ENCODE results near the gene KCNE5.
"Not testable (repeated sequence)": the region's sequence is repeated elsewhere in the genome, so short reads cannot be mapped to it uniquely, and the experiment has no call there.

Gene KCNE5, protein sequence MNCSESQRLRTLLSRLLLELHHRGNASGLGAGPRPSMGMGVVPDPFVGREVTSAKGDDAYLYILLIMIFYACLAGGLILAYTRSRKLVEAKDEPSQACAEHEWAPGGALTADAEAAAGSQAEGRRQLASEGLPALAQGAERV

DNA sequence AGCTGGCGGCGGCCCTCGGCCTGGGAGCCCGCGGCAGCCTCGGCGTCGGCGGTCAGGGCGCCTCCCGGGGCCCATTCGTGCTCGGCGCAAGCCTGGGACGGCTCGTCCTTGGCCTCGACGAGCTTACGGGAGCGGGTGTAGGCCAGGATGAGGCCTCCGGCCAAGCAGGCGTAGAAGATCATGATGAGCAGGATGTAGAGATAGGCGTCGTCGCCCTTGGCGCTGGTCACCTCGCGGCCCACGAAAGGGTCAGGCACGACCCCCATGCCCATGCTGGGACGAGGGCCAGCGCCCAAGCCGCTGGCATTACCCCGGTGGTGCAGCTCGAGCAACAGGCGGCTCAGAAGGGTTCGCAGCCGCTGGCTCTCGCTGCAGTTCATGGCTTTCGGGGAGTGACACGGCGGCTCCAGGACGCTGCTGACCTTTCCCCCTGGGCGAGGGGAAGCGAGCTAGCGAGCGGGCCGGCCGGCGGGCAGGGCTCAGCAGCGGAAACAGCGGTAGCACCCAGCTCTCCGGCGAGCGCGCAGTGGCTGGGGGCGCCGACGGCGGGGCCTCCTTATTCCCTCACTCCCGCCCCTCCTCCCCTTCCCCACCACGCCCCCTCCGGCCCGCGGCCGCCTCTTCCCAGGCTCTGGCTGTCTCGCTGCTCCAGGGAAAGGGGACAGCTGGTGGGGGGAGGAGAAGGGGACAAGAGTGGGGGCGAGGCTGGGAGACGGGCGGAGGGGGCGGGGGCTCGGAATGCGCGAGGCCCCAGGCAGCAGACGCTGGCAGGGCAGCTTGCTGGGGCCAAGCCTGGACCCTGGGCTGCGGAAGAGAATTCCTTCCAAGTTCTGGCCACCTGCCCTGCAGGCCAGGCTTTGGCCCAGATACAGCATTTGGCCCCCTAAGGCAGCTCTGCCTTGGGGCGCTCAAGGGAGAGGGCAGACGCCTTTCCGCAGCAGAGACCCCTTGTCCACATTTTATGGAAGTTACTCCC lies at the start of gene KCNE5:
TSS of gene KCNE5 (minus strand) at position 532 of the 976 bp plus-strand sequence. CDS start at position 380, 152 bp downstream.
- DNase-seq: peak in 23 of 51 donors; percentile 0 to 29 (median 16)

DNA sequence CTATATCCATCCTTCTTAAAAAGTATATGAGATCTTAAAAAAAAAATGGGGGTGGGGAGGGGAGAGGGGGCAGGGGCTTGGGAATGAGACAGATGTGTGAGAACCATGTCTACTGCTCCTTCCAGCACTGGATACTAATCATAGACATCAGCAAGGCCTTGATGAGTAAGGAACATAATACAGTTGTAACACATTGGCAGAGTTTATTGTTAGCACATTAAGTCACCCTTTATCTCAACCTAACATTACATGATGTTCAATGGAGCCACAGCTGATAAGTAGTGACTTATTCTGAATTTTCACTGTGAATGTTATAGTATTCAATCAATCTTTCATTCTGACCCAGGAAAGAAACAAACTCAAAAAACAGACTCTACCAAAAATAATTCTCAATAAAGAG lies 47.3 kb upstream of the KCNE5 start:
- no peak for DNase-seq

DNA sequence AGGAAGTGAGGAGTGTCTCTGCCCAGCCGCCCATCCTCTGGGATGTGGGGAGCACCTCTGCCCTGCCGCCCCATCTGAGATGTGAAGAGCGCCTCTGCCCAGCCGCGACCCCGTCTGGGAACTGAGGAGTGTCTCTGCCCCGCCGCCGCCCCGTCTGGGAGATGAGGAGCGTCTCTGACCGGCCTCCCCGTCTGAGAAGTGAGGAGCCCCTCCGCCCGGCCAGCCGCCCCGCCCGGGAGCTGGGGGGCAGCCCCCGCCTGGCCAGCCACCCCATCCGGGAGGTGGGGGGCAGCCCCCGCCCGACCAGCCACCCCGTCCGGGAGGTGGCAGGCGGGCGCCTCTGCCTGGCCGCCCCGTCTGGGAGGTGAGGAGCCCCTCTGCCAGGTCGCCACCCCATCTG lies 46.2 kb upstream of the KCNE5 start:
- not testable (repeated sequence) for DNase-seq

DNA sequence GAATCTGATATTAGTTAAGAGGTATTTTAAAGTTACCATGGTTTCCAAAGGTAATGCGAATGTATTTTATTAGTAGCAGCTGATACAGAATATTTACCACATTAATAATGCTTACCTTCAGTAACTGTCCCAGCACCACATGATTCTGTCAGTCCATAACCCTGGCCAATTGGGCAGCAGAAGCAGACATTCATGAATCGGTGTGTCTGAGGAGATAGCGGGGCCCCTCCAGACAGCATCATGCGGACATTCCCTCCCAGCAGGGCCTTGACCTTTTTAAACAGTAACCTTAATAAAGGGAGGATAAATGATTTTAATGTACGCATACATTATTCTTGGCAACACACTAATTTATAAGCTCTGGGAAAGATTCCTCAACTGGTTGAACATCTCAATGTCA lies 43.0 kb upstream of the KCNE5 start:
- DNase-seq: no peak

DNA sequence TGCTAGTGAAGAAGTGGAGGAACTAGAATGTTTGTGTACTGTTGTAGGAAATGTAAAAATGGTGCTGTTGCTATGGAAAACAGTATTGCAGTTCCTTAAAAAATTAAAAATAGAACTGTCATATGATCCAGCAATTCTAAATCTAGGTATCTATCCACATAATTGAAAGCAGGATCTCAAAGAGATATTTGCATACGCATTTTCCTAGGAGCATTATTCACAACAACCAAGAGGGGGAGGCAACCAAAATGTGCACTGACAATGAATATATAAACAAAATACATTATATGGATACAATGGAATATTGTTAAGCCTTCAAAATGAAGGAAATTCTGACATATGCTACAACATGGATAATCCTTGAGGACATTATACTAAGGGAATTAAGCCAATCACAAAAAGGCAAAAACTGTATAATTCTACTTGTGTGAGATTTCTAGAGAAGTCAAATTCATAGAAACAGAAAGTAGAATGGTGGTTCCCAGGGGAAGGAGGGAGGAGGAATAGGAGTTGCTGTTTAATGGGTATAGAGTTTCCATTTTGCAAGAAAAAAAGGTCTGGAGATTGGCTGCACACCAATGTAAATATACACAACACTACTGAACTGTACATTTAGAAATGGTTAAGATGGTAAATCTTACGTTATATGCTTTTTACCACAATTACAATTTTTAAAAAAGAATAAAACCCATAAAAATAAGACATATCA lies 35.6 kb upstream of the KCNE5 start:
- DNase-seq: no peak

DNA sequence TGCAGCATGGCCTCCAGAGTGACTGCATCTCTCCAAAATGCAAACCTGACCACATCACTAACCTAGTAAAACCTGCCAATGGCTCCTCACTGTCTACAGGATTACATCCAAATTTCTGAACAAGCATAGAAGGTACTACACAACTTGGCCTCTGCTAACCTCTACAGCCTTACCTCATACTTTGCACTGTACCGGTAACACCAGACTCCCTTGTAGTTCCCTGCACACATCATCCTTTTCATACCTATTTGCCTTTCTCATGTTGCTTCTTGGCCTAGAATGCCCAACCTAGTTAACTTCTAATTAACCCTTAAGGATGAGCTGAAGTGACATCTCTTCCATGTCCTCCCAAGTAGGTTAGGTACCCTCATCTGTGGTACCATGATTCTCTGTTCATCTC lies 33.4 kb upstream of the KCNE5 start:
- no peak for DNase-seq

DNA sequence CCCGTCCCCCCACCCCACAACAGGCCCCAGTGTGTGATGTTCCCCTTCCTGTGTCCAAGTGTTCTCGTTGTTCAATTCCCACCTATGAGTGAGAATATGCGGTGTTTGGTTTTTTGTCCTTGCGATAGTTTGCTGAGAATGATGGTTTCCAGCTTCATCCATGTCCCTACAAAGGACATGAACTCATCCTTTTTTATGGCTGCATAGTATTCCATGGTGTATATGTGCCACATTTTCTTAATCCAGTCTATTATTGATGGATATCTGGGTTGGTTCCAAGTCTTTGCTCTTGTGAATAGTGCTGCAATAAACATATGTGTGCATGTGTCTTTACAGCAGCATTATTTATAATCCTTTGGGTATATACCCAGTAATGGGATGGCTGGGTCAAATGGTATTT lies 32.4 kb upstream of the KCNE5 start:
- DNase-seq: not testable (repeated sequence)

DNA sequence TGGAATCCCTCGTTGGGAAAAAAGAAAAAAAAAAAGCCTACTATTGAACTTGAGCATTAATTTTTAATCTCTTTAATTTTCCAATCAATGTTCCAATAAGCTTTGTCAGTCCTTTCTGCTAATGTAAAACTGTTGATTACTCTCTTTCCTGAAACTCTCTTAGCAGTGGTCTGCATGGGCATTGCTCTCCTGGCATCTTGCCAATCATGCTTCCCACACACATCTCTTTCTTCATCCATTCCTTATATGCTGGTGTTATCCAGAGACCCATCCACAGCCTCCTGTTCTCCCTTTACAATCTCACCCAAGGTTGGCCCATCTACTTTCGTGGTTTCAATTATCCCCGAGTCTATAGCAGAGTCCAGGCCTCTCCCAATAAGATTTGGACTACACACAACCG lies 31.8 kb upstream of the KCNE5 start:
- no peak for DNase-seq

DNA sequence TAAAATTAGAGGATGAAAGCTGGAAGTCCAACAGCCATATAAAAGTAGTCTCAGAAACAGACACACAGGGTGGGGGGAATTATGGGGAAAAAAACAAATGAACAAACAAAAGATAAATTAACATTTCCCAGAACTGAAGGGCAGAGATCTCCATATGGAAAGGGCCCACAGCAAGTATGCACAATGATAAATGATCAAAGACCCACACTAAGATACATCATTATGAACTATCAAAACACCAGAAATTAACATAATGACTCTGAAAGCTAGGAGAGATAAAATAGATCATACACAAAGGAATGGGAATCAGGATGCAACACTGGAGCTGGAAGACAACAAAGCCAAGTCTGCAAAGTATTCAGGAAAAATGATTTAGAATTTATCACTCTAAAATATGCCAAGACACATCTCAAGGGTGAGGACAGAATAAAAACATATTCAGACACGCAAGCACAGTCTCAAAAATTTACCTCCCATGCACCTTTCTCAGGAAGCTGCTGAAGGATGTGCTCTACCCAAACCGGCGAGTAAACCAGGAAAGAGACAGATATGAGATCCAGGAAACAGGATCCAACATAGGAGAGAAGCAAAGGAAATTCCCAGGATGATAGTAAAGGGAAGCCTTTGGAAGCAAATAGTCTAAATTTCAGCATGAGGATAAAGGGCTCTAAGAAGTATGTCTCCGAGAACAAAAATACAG lies 30.7 kb upstream of the KCNE5 start:
- DNase-seq: no peak

DNA sequence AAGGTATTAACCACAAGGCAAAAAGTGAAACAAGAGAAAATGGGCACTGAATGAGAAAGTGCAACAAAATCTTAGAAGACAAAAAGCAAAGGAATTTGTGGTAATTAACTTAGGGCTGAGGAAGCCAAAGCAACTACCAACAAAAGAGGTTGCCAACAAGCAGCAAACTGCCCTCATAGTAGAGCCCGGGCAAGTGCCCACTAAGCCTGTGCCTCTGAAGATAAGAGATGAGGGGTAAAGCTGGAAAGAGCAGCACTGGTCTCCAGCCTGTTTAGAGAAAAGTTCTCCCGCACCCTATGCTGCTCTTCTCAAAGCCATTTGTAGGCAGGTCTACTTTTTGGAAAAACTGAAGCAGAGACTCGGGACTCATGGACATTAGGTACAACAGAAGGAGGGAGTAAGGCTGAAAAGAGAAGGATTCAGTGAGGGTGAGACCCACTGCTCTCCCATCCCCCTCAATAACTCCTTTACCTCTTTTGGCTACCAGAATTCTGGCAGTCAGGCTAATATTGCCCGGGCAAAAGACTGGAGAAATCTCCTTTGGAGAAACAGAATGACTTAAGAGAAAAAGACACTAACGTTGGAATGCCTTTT lies 29.6 kb upstream of the KCNE5 start:
- DNase-seq: no peak

DNA sequence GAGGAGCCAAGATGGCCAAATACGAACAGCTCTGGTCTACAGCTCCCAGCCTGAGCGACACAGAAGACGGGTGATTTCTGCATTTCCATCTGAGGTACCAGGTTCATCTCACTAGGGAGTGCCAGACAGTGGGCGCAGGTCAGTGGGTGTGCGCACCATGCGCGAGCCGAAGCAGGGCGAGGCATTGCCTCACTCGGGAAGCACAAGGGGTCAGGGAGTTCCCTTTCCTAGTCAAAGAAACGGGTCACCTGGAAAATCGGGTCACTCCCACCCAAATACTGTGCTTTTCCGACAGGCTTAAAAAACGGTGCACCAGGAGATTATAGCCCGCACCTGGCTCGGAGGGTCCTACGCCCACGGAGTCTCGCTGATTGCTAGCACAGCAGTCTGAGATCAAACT lies 19.7 kb upstream of the KCNE5 start:
- not testable (repeated sequence) for DNase-seq

DNA sequence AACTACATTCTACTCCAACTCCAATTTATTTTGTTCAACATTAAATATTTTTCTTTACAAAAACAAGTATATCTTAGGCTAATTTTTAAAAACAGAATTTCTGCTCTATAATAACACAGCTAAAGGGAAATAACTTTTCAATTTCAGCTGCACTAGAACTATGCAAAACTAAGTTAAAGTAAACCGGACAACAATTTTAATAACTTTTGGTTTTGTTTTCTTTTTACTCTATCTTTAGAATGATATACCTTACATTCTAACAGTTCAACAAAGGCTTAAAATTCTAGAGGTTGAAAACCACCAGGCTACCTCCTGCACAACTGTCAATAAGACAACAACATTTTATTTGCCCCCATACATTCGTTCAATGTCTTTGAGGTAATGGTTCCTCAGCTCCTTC lies 18.7 kb upstream of the KCNE5 start:
- no peak for DNase-seq

DNA sequence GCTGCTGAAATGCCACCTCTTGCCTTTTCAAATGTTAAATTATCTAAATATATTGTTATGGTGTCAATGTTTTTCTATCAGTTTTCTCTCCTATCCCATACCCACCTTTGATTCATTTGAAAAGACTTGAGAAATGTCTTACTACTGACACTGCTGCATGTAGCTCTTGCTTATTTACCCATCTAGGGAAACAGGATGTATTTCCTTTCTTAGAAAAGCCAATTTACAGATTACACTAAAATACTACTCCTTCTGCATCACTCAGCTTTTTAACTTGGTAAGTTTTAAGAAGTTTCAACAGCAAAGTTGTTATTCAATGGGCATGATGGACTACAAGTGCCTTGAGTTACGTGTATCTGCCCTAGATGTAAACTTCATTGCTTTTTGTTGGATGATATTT lies 13.2 kb upstream of the KCNE5 start:
- no peak for DNase-seq

DNA sequence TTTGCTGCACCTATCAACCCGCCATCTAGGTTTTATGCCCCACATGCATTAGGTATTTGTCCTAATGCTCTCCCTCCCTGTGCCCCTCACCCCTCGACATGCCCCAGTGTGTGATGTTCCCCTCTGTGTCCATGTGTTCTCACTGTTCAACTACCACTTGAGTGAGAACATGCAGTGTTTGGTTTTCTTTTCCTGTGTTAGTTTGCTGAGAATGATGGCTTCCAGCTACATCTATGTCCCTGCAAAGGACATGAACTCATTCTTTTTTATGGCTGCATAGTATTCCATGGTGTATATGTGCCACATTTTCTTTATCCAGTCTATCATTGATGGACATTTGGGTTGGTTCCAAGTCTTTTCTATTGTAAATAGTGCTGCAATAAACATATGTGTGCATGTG lies 12.5 kb upstream of the KCNE5 start:
- DNase-seq: not testable (repeated sequence)

DNA sequence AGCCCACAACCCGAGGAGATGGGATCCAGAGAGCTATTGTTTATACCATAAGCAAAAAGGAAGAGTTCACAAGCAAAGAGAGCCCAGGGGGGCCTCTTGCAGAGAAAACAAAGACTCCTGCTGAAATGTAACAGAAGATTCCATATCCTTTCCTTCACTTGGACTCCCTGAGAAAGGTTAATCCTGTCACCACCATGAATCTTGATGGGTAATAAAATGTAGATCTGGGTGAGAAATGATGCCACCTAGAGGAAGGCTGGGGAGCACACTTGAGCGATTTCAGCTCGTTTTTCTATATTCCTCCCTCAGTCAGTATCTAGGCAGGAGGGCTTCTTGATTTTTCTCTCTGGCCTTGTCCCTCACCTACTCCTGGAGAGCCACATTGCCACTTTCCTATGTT lies 10.2 kb upstream of the KCNE5 start:
- DNase-seq: no peak

DNA sequence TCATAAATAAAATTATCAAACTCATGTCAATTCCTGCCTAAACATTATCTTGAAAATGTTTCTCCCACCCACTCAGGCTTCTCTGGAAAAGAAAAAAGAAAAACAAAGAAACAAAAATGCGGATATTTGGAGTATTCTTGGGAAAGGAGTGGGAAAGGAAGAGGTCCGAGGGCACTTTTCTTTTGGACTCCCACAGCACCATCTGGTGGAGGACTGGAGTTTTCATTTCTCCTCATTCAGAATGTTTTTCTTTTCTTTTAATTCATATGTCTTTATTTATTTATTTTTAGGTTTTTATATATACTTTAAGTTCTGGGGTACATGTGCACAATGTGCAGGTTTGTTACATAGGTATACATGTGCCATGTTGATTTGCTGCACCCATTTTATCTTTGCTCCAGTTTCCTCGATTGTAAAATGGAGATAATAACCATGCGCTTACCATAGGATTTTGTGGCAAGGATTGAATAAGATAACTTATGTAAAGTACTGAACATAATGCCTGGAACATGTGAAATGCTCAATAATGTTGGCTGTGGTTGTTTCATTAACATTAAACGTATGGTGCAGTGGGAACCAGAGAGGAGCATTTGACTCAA lies 8.0 kb upstream of the KCNE5 start:
- peak in 5 of 51 donors; percentile 0 to 7 (median 1) for DNase-seq

DNA sequence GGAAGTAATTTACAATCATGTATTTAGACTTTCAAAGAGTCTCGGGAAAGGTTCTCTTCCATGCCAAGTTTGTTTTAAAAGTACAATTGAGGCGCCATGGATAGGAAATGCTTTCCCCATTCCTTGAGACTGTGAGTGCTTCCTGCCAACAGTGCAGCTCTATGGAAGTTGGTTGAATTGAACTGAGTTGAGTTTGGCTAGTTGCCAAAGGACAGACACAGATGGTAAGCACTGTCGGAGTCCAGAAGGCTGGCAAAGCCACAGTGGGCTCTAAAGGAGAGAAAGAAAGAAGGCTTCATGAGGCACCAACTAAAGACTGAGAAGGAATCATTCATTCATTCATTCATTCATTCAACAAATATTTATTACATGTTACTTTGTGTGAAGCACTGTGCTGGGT lies 4.3 kb upstream of the KCNE5 start:
- peak in 12 of 51 donors; percentile 0 to 45 (median 2) for DNase-seq

DNA sequence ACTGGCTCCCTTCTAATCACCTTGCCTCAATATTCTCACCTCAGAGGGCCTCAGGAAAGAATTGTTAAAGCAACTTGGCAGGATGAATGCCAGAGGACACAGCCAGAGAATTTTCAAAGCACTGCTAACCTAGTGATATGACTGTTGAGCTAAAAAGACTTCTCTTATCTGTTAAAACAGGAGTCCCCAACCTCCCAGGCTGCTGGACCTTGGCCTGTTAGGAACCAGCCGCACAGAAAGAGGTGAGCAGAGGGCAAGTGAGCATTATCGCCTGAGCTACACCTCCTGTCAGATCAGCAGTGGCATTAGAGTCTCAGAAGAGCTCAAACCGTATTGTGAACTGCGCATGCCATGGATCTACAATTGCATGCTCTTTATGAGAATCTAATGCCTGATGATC lies 1.7 kb upstream of the KCNE5 start:
- no peak for DNase-seq

DNA sequence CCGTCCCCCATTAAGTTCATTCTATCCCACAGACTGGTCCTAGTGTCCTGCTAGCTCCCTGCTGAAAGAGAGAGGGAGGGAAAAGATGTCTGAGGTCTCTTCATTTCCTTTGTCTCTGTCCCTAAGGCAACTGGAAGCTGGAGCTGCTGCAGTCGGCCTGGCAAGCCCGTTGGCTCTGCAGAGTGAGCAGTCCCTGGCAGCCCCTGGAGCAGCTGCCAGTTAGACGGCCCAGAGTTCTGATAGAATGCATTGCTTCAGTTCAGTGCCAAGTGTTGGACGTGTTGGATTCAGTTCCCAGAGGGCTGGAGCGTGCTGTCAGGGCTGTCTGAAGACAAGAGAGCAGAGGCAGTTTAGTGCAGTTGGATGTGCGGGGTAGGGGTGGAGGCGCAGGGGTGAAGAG lies 975 bp downstream of the KCNE5 start:
- peak in 27 of 51 donors; percentile 1 to 63 (median 11) for DNase-seq

DNA sequence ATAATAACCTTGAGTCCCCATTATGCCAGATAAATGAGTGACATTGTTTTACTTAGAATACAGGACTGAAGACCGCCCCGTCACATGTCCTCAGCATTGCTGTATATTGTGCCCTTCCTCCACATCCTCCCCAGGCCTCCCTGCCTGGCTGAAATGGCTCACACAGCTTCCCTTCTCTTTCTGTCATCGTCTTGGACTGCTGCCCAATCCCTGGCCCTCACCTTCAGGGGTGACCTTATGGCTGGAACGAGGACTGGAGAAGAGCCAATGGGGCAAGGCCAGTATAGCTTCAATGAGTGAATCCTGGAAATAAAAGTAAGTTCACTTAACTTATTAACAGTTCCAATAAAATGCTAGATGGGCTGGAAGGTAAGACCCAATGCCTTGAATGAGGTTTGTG lies 2.7 kb downstream of the KCNE5 start:
- DNase-seq: peak in 1 of 51 donors; percentile 0

DNA sequence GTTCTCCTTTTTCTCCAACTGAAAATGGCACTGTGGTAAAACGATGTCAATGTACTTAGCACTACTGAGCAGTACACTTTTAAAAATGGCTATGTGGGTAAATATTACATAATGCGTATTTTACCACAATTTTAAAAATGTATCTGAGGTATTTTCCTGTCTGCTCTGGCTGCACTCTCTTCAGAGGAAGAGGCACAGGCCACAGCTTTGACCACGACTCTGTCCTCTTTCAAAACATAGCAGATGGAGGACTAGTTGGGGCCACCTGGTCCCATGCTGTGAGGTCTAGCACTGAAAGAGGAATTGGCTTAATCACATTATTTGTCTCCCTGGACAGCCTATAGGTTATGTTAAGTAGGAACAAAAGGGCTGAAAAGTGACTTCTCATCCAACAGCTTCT lies 5.2 kb downstream of the KCNE5 start:
- DNase-seq: no peak
